GM15510 (cell line): ENCODE data around the gene DDX42.

Source experiments
- POLR2A ChIP-seq: IDR thresholded peaks from 3 replicates; pipeline ENCODE4 v1.6.1; 2011; ENCODE audit warnings: borderline replicate concordance; ENCODE audit not compliant: insufficient read length; ENCODE audit errors: extremely low read depth

The DDX42 gene

GRCh38 chr17:63804328-63804727 lies 30.4 kb downstream of the DDX42 start:
- no peak for TF ChIP-seq POLR2A

- TF ChIP-seq POLR2A: no peak
Observed at GRCh38 chr17:63805591-63805990, 31.6 kb downstream of the DDX42 start.

GRCh38 chr17:63809970-63810369 lies 36.0 kb downstream of the DDX42 start:
- no peak for TF ChIP-seq POLR2A

- TF ChIP-seq POLR2A: no peak
Observed at GRCh38 chr17:63816123-63816522, 42.2 kb downstream of the DDX42 start.

- no peak for TF ChIP-seq POLR2A
Observed at GRCh38 chr17:63816669-63817068, 42.7 kb downstream of the DDX42 start.

- TF ChIP-seq POLR2A: no peak
Observed at GRCh38 chr17:63817736-63818385, 43.9 kb downstream of the DDX42 start.

GRCh38 chr17:63819131-63819530 lies 45.2 kb downstream of the DDX42 start:
- TF ChIP-seq POLR2A: no peak

- no peak for TF ChIP-seq POLR2A
Observed at GRCh38 chr17:63819585-63820537, 45.9 kb downstream of the DDX42 start.

- TF ChIP-seq POLR2A: no peak
Observed at GRCh38 chr17:63820963-63821561, 47.1 kb downstream of the DDX42 start.

GRCh38 chr17:63821804-63822203 lies 47.8 kb downstream of the DDX42 start:
- no peak for TF ChIP-seq POLR2A

- TF ChIP-seq POLR2A: no peak
Observed at GRCh38 chr17:63822537-63822936, 48.6 kb downstream of the DDX42 start.

GRCh38 chr17:63823659-63824331 lies 49.8 kb downstream of the DDX42 start:
- no peak for TF ChIP-seq POLR2A

GRCh38 chr17:63824362-63824761 lies 50.4 kb downstream of the DDX42 start:
- no peak for TF ChIP-seq POLR2A

GRCh38 chr17:63826468-63827001 lies 52.6 kb downstream of the DDX42 start:
- TF ChIP-seq POLR2A: no peak
